ENCODE measurements around the gene CCDC18. TPM values are rescaled to one million over a fixed set of nuclear protein-coding genes. Genes with fewer than 3 reads are reported as not detected.
"Not testable (repeated sequence)": the region's sequence is repeated elsewhere in the genome, so short reads cannot be mapped to it uniquely, and the experiment has no call there.

CCDC18 gene
- total RNA-seq, 1 experiment from 2014 or later, result 23.0 TPM

- TF ChIP-seq ZNF671 (CRISPR knock-in tag; IDR thresholded peaks at IDR 0.05) (no peak), USF1 (CRISPR knock-in tag; IDR thresholded peaks at IDR 0.05) (no peak), IRF2 (CRISPR knock-in tag; IDR thresholded peaks at IDR 0.05; ENCODE audit: borderline replicate concordance, low read depth) (no peak), NFATC4 (CRISPR knock-in tag; IDR thresholded peaks at IDR 0.05) (no peak), ZNF423 (CRISPR knock-in tag; IDR thresholded peaks at IDR 0.05) (no peak)
- Mint-ChIP-seq H3K9me3 (peaks cover 40% of the 10 kb centered on the region), H3K4me3 (no peak overlapping the region), H3K27me3 (ENCODE audit: low read depth) (no peaks in the 10 kb centered on the region), H3K27ac (no peak overlapping the region), H3K4me1 (peaks cover 11% of the 10 kb centered on the region), H3K36me3 (peaks cover 80% of the 10 kb centered on the region)
- ChIA-PET CTCF (no interaction called here), POLR2A (no interaction called here)
- DNase-seq (ENCODE audit: low spot score) (no peak), ATAC-seq (no peak)
Observed at GRCh38 chr1:93239863-93240262, 59.3 kb downstream of the CCDC18 start.

- H3K4me1 Mint-ChIP-seq; H3K27ac Mint-ChIP-seq; DNase-seq (ENCODE audit: low spot score); H3K4me3 Mint-ChIP-seq; H3K27me3 Mint-ChIP-seq (ENCODE audit: low read depth); ATAC-seq; POLR2A ChIA-PET: not testable (repeated sequence)
- CTCF ChIA-PET, result interaction anchor here (0.6 kb wide), 1 partner anchor 1258 kb away, joined by 3 read pairs; no protein-coding TSS in a partner anchor
- Mint-ChIP-seq H3K36me3 (peaks cover 70% of the 10 kb centered on the region), H3K9me3 (peaks cover 40% of the 10 kb centered on the region)
Observed at GRCh38 chr1:93243233-93243632, 62.7 kb downstream of the CCDC18 start.

GRCh38 chr1:93244298-93245069 is 64.0 kb downstream of the CCDC18 start:
- Mint-ChIP-seq H3K9me3 (peaks cover 40% of the 10 kb centered on the region), H3K4me3 (no peak overlapping the region), H3K36me3 (peaks cover 63% of the 10 kb centered on the region), H3K4me1 (no peaks in the 10 kb centered on the region), H3K27me3 (ENCODE audit: low read depth) (no peaks in the 10 kb centered on the region), H3K27ac (no peak overlapping the region)
- ChIA-PET POLR2A (no interaction called here), CTCF (no interaction called here)
- DNase-seq (ENCODE audit: low spot score), result no peak
- ATAC-seq, result no peak
- TF ChIP-seq ESRRA (CRISPR knock-in tag; IDR thresholded peaks at IDR 0.05; ENCODE audit: borderline replicate concordance) (no peak), FOXK1 (CRISPR knock-in tag; IDR thresholded peaks at IDR 0.05) (no peak), ZNF532 (CRISPR knock-in tag; IDR thresholded peaks at IDR 0.05; ENCODE audit: borderline replicate concordance) (no peak), OVOL2 (CRISPR knock-in tag; IDR thresholded peaks at IDR 0.05; ENCODE audit: borderline replicate concordance) (no peak), JAZF1 (CRISPR knock-in tag; IDR thresholded peaks at IDR 0.05) (no peak), ZNF317 (CRISPR knock-in tag; IDR thresholded peaks at IDR 0.05; ENCODE audit: borderline replicate concordance, low read depth) (no peak), E2F5 (CRISPR knock-in tag; IDR thresholded peaks at IDR 0.05) (no peak), ZNF416 (CRISPR knock-in tag; IDR thresholded peaks at IDR 0.05) (no peak), TP53 (CRISPR knock-in tag; IDR thresholded peaks at IDR 0.05) (no peak), ZNF121 (CRISPR knock-in tag; IDR thresholded peaks at IDR 0.05) (no peak), ZBTB43 (CRISPR knock-in tag; IDR thresholded peaks at IDR 0.05) (no peak), ZNF396 (CRISPR knock-in tag; IDR thresholded peaks at IDR 0.05; ENCODE audit: borderline replicate concordance) (no peak)
- TF ChIP-seq, protein P1, sequence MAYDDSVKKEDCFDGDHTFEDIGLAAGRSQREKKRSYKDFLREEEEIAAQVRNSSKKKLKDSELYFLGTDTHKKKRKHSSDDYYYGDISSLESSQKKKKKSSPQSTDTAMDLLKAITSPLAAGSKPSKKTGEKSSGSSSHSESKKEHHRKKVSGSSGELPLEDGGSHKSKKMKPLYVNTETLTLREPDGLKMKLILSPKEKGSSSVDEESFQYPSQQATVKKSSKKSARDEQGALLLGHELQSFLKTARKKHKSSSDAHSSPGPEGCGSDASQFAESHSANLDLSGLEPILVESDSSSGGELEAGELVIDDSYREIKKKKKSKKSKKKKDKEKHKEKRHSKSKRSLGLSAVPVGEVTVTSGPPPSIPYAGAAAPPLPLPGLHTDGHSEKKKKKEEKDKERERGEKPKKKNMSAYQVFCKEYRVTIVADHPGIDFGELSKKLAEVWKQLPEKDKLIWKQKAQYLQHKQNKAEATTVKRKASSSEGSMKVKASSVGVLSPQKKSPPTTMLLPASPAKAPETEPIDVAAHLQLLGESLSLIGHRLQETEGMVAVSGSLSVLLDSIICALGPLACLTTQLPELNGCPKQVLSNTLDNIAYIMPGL (CRISPR knock-in tag; IDR thresholded peaks at IDR 0.05), result no peak
- TF ChIP-seq, protein P2, sequence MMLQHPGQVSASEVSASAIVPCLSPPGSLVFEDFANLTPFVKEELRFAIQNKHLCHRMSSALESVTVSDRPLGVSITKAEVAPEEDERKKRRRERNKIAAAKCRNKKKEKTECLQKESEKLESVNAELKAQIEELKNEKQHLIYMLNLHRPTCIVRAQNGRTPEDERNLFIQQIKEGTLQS (CRISPR knock-in tag; conservative IDR thresholded peaks at IDR 0.05), result no peak
- TF ChIP-seq, protein P3, sequence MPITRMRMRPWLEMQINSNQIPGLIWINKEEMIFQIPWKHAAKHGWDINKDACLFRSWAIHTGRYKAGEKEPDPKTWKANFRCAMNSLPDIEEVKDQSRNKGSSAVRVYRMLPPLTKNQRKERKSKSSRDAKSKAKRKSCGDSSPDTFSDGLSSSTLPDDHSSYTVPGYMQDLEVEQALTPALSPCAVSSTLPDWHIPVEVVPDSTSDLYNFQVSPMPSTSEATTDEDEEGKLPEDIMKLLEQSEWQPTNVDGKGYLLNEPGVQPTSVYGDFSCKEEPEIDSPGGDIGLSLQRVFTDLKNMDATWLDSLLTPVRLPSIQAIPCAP (CRISPR knock-in tag; IDR thresholded peaks at IDR 0.05), result no peak

Measured in WTC11 (cell line).